GM19238 (cell line): ENCODE results near the gene EIF4H.
"Not testable (repeated sequence)": the region's sequence is repeated elsewhere in the genome, so short reads cannot be mapped to it uniquely, and the experiment has no call there.

Source experiments
- DNase-seq: peaks from one replicate; pipeline ENCODE4 v3.0.0; 2011; ENCODE audit warnings: low spot score; ENCODE audit not compliant: insufficient read length

Gene EIF4H

GRCh38 chr7:74197449-74198124 lies 23.4 kb downstream of the EIF4H start:
- DNase-seq, result no peak

- DNase-seq, result no peak
These were observed 25.6 kb downstream of the EIF4H start for GRCh38 chr7:74199551-74200355.

- no peak for DNase-seq
These were observed 28.8 kb downstream of the EIF4H start for GRCh38 chr7:74202841-74203556.

GRCh38 chr7:74203956-74204618 lies 29.9 kb downstream of the EIF4H start:
- DNase-seq, result no peak

- not testable (repeated sequence) for DNase-seq
These were observed 31.9 kb downstream of the EIF4H start for GRCh38 chr7:74206052-74206451.

GRCh38 chr7:74206589-74207120 lies 32.5 kb downstream of the EIF4H start:
- DNase-seq, result peak; percentile 73

- DNase-seq, result no peak
These were observed 33.4 kb downstream of the EIF4H start for GRCh38 chr7:74207586-74207985.

GRCh38 chr7:74208241-74208640 lies 34.1 kb downstream of the EIF4H start:
- DNase-seq, result not testable (repeated sequence)

GRCh38 chr7:74212661-74213060 lies 38.5 kb downstream of the EIF4H start:
- no peak for DNase-seq

- no peak for DNase-seq
These were observed 40.9 kb downstream of the EIF4H start for GRCh38 chr7:74214816-74215630.

- no peak for DNase-seq
These were observed 41.8 kb downstream of the EIF4H start for GRCh38 chr7:74215921-74216320.

- no peak for DNase-seq
These were observed 42.2 kb downstream of the EIF4H start for GRCh38 chr7:74216361-74216761.

GRCh38 chr7:74217455-74218342 lies 43.5 kb downstream of the EIF4H start:
- DNase-seq, result no peak

GRCh38 chr7:74218343-74218698 lies 44.2 kb downstream of the EIF4H start:
- no peak for DNase-seq

- no peak for DNase-seq
These were observed 45.3 kb downstream of the EIF4H start for GRCh38 chr7:74219416-74219815.

- DNase-seq, result no peak
These were observed 46.1 kb downstream of the EIF4H start for GRCh38 chr7:74220229-74220628.

- no peak for DNase-seq
These were observed 47.6 kb downstream of the EIF4H start for GRCh38 chr7:74221713-74222112.

GRCh38 chr7:74222851-74223710 lies 48.9 kb downstream of the EIF4H start:
- no peak for DNase-seq
